ENCODE data around the gene CDK5.

CDK5 gene

DNA sequence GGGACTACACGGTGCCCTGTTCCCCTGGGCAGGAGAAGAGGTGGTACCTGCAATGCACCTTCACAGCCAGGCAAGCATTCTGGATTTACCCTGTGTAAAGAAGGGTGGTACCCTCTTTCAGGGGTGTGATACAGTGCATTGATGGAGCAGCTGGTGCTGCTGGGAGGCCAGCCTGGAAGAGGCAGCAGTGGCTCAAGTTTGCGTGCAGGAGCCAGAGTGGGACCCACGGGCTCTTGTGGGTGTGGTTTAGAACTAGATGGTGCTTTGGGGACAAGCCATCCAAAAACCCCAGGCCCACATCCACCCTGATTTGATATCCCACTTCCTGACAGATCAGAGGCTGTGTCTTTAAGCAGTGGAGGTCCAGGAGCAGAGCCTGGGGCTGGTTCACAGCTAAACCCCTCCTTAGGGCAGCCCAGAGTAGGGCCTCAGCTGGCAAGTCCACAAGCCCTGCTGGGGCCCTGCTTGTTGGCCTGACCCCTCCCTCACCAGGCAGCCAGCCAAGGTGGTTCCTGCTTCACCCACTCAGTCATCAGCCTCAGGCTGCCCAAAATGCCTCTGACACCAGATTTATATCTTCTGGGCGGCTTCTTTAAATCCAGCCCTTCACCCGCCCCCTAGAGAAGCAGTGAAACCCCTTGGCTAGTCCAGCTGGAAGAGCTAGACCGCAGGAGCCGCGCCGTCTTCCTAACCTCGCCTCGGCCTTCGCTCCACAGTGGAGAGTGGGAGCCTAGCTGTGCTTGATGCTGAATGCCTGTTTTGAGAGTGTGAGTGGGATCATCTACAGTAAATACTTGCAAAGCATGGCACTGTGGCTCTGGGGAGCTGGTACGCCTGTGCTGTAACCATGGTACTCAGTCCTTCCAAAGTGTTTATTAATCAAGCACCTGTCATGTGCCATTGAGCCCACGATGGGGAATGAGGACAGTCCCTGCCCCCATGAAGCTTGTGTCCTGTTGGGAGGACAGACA lies 10.8 kb downstream of the CDK5 start:
- Histone ChIP-seq H3K4me3 (replicated peaks; ENCODE audit: insufficient read depth, low read length) (no peak overlapping the region), H3K27ac (replicated peaks) (no peak overlapping the region), H3K27me3 (ENCODE audit: insufficient read depth, poor library complexity, severe bottlenecking) (no peaks in the 10 kb centered on the region)
- TF ChIP-seq CTCF (IDR thresholded peaks at IDR 0.05; ENCODE audit: insufficient read depth, low read length) (no peak), POLR2AphosphoS5 (IDR thresholded peaks at IDR 0.05; ENCODE audit: low read depth) (no peak), SPI1 (IDR thresholded peaks at IDR 0.05; ENCODE audit: borderline replicate concordance, low read depth) (no peak), GABPA (IDR thresholded peaks at IDR 0.05; ENCODE audit: low read depth) (no peak), REST (IDR thresholded peaks at IDR 0.05; ENCODE audit: insufficient replicate concordance, low read depth) (no peak)
- DNase-seq (ENCODE audit: low read depth in 1 of 2, low spot score in 1 of 2) = no peak

DNA sequence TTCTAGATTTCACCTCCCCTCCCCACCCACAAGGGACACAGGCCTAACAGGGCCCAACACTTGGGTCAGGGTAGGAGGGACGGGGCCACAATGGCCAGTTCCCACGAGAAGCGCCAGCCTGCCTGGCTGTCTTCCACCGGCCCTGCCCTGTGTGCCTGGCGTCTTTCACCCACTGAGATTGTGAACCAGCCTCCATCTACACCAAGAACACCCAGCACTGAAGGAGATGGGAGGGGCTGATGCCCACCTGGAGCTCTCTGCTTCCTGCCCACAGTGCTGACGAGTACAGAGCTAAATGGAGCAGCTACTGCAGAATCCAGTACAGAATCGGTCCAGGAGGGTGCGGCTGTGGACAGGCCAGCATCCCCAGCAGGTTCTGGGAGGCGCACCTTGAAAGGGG lies 11.7 kb downstream of the CDK5 start:
- no peak for DNase-seq (ENCODE audit: low read depth in 1 of 2, low spot score in 1 of 2)
- no peaks in the 10 kb centered on the region for H3K27me3 ChIP-seq (ENCODE audit: insufficient read depth, poor library complexity, severe bottlenecking)
- TF ChIP-seq REST (IDR thresholded peaks at IDR 0.05; ENCODE audit: insufficient replicate concordance, low read depth) (no peak), CTCF (IDR thresholded peaks at IDR 0.05; ENCODE audit: insufficient read depth, low read length) (no peak), GABPA (IDR thresholded peaks at IDR 0.05; ENCODE audit: low read depth) (no peak), SPI1 (IDR thresholded peaks at IDR 0.05; ENCODE audit: borderline replicate concordance, low read depth) (no peak), POLR2AphosphoS5 (IDR thresholded peaks at IDR 0.05; ENCODE audit: low read depth) (no peak)
- no peak overlapping the region for H3K27ac ChIP-seq (replicated peaks)
- no peak overlapping the region for H3K4me3 ChIP-seq (replicated peaks; ENCODE audit: insufficient read depth, low read length)

GRCh38 chr7:151045262-151045661 lies 12.4 kb downstream of the CDK5 start:
- DNase-seq (ENCODE audit: low read depth in 1 of 2, low spot score in 1 of 2) = no peak
- Histone ChIP-seq H3K4me3 (replicated peaks; ENCODE audit: insufficient read depth, low read length) (no peak overlapping the region), H3K27ac (replicated peaks) (no peak overlapping the region), H3K27me3 (ENCODE audit: insufficient read depth, poor library complexity, severe bottlenecking) (no peaks in the 10 kb centered on the region)
- TF ChIP-seq GABPA (IDR thresholded peaks at IDR 0.05; ENCODE audit: low read depth) (no peak), REST (IDR thresholded peaks at IDR 0.05; ENCODE audit: insufficient replicate concordance, low read depth) (no peak), CTCF (IDR thresholded peaks at IDR 0.05; ENCODE audit: insufficient read depth, low read length) (no peak), POLR2AphosphoS5 (IDR thresholded peaks at IDR 0.05; ENCODE audit: low read depth) (no peak), SPI1 (IDR thresholded peaks at IDR 0.05; ENCODE audit: borderline replicate concordance, low read depth) (no peak)

All from HL-60 (cell line).